IPS-20b (cell line): ENCODE measurements around the gene LOC101059915.
"Not testable (repeated sequence)": the region's sequence is repeated elsewhere in the genome, so short reads cannot be mapped to it uniquely, and the experiment has no call there.

Source experiments
- H3K27ac ChIP-seq: one replicate; pipeline ENCODE4 v1.5.1; 2013; ENCODE audit warnings: low read length
- H3K27me3 ChIP-seq: 2 replicates; pipeline ENCODE4 v1.6.1; 2013; ENCODE audit warnings: mild to moderate bottlenecking, low read length, inconsistent platforms; ENCODE audit not compliant: insufficient read depth
- H3K36me3 ChIP-seq: 2 replicates; pipeline ENCODE4 v1.6.1; 2013; ENCODE audit warnings: low read depth, mild to moderate bottlenecking, inconsistent platforms, low read length, moderate library complexity; ENCODE audit not compliant: insufficient read depth
- H3K4me1 ChIP-seq: 2 replicates; pipeline ENCODE4 v1.6.1; 2013; ENCODE audit warnings: mild to moderate bottlenecking, control low read depth, inconsistent platforms, low read length, moderate library complexity; ENCODE audit not compliant: insufficient read depth
- H3K4me3 ChIP-seq: 2 replicates; pipeline ENCODE4 v1.5.1; 2013; ENCODE audit warnings: mild to moderate bottlenecking, low read length, inconsistent platforms
- H3K9ac ChIP-seq: 2 replicates; pipeline ENCODE4 v1.6.1; 2013; ENCODE audit warnings: low read depth, mild to moderate bottlenecking, inconsistent platforms, low read length, moderate library complexity
- H3K9me3 ChIP-seq: 2 replicates; pipeline ENCODE4 v1.6.1; 2013; ENCODE audit warnings: mild to moderate bottlenecking, low read depth, low read length, inconsistent platforms; ENCODE audit not compliant: insufficient read depth

The LOC101059915 gene

DNA sequence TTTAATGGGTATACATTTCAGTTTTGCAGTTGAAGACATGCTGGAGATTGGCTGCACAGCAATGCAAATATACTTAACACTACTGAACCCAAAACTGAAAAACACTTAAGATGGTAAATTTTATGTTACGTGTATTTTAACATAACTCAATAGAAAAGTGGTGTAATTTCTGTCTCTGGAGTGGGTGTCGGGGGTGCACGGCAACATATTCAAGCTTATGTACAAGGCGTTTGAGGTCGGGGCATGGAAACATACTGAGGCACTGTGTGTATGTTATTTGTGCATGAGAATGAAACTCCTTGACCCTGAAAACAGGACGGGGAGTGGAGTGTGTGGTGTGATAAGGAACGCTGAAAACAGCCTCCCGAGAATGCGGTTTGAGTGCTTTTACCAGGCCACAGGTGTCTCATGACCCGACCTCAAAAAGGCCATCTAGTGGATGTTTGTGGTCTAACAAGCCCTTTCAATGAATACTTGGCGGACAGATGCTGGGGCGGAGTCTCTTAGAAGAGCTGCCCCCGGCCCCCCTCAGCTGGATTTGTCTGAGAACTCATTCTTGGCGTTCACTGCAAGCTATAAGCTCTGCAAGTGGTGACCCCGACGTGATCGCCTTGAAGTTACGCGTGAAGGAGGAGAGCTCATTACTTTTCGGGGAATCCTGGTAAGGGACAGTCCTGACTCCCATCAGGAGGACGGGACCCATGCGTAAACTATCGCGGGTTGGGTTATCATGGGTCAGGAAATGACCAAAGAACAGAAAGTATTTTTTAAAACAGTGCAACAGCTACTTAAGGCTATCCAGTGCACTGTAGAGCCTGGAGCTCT, 29.5 kb downstream of the LOC101059915 start:
- not testable (repeated sequence) for H3K27ac ChIP-seq, H3K4me3 ChIP-seq, H3K36me3 ChIP-seq, H3K27me3 ChIP-seq, H3K9ac ChIP-seq, H3K4me1 ChIP-seq, H3K9me3 ChIP-seq

DNA sequence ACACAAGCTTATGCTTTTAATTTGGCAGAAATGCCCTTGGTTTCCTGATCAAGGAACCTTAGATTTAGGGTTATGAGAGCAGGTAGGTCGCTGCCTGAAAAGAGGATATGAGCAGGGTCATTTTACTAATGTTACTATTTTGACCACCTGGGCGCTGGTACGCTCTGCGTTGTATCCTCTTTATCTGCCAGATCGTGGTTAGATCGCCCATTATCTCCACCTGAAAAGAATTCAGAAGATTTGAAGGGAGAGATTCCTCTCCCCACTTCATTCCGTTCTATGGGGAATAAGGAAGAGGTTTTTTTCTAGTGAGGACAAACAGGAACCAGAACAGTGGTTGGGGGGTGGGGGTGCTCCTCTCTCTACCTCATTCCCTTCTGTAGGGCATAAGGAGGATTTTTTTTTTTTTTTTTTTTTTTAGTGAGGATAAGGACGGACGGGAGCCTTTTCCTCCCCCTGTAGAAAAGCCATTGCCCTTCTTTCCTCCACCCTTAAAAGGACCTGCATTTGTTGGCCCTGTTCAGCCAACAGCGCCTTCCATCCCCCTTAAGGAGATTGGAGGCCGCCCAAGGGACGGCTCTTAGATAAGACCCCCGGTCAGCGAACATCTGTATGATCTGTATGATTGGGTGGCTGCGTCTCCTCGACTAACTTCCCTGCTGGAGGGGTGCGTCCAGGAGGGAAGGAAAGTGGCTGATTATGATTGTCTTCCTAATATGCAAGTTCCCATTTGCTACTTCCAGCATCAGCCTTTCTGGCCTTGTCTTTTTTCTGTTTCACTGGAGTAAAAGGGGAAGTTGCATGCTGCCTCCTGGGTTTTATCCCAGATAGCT, 30.3 kb downstream of the LOC101059915 start:
- not testable (repeated sequence) for H3K4me1 ChIP-seq, H3K9ac ChIP-seq, H3K27ac ChIP-seq, H3K36me3 ChIP-seq, H3K9me3 ChIP-seq, H3K4me3 ChIP-seq, H3K27me3 ChIP-seq

DNA sequence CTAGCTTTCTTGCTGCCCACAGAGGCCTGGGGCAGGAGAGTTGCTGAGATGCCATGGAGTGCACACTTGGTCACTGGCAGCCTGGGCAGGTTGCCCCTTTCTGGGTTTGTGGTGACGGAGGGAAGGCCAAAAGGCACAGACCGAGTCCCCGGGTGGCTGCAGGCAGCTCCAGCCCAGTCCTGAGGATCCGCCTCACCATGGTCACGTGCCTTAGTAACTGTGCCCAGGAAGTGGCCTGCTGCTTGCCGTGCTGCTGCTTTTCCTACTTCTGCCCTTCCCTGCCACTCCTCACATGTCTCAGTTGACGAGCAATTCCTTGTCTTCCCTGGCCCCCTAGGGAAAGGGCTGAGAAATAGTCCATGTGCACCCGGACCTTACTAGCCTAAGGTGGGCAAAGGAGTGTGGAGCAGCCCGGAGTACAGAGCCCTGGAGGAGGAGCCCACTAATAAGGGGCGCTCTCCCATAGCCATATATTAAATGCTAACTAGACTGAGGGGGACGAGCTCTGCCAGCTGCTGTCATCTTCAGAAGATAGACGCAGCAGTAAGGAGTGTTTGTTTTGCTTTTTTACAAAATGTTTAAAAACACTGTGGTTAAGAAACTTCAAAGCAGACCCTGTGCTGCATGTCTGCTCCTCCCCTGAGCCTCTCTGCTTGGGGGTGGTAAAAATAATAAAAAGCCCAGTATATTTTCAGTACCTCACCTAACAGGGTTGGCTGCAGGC, 31.1 kb downstream of the LOC101059915 start:
- H3K9me3 ChIP-seq, H3K4me3 ChIP-seq, H3K27ac ChIP-seq, H3K4me1 ChIP-seq, H3K9ac ChIP-seq, H3K36me3 ChIP-seq, H3K27me3 ChIP-seq: not testable (repeated sequence)

DNA sequence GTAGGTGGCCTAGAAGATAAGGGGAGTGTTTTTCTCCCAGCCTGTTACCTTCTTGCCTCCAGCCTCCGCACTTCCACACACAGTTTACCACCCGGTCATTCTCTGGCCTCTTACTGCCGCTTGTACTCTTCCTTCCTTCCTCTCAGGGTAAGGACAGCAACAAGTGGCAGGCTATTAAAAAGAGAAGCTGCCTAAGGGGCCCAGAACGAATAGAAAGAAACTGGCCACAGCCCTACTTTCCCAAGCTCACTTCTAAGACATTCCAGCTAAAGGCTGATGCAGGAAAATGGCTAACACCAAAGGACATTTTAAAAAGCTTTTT, 31.6 kb downstream of the LOC101059915 start:
- not testable (repeated sequence) for H3K27ac ChIP-seq, H3K4me1 ChIP-seq, H3K27me3 ChIP-seq, H3K9ac ChIP-seq, H3K4me3 ChIP-seq, H3K36me3 ChIP-seq, H3K9me3 ChIP-seq

DNA sequence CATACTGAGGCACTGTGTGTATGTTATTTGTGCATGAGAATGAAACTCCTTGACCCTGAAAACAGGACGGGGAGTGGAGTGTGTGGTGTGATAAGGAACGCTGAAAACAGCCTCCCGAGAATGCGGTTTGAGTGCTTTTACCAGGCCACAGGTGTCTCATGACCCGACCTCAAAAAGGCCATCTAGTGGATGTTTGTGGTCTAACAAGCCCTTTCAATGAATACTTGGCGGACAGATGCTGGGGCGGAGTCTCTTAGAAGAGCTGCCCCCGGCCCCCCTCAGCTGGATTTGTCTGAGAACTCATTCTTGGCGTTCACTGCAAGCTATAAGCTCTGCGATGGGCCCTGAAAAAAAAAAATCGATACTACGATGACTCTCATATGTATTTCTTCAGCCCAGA, 35.5 kb downstream of the LOC101059915 start:
- not testable (repeated sequence) for H3K9me3 ChIP-seq, H3K36me3 ChIP-seq, H3K27me3 ChIP-seq, H3K4me1 ChIP-seq, H3K27ac ChIP-seq, H3K9ac ChIP-seq, H3K4me3 ChIP-seq

DNA sequence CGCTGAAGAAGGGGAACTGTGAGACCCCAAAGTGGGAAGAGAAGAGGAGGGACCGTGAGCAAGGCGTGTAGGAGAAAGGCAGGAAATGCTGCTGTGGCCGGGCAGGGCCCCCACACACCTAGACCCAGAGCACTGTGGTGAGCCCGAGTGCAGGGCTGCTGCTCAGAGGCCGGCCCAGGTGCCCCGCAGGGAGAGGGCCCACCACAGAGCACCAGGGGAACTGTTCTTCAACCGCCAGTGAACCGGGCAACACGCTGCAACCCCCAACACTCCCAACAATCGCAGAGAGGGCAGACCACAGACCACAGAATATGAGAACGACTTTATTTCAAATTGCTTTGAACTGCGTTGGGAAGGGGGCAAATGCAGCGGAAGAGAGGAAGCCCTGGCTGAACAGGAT, 46.7 kb downstream of the LOC101059915 start:
- H3K4me3 ChIP-seq, H3K27ac ChIP-seq, H3K36me3 ChIP-seq, H3K4me1 ChIP-seq, H3K27me3 ChIP-seq, H3K9me3 ChIP-seq, H3K9ac ChIP-seq: not testable (repeated sequence)

DNA sequence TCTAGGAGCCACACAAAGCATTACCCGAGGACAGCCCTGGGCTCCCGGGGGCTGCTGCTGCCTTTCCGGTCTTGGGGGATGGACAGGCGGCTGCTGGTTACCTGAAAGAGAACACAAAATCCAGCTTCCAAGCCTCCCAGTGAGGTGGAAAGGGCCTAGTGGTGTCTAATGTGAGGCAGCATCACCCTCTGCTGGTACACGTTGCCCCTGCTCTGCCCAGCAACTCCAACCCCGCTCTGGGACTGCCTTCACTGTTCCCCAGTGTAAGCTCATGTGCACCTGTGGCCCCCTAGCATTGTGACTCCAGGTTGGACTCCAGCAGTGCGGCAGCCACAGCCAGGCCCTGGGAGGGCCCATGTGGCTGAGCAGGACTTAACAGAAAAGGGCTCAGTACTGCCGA, 48.2 kb downstream of the LOC101059915 start:
- not testable (repeated sequence) for H3K27ac ChIP-seq, H3K36me3 ChIP-seq, H3K27me3 ChIP-seq, H3K4me3 ChIP-seq, H3K9ac ChIP-seq, H3K4me1 ChIP-seq, H3K9me3 ChIP-seq

DNA sequence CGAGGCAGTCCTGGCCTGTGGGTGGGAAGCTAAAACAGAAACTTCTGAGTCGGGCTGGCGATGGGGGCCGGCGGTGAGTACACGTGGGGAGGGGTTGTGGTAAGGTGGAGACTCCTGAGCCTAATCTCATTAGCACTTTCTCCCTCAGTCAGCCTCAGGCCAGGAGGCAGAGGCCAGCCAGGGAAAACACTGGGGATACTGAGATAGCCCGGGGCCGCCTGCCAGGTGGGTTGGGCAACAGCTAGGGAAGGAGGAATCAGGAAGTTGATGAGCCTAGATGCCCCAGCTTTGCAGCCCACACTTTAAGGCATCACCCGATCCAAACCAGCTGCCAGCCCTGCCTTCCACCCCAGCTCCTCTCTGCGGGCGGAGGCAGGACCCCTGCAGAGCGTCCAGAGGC, 49.0 kb downstream of the LOC101059915 start:
- not testable (repeated sequence) for H3K4me3 ChIP-seq, H3K9ac ChIP-seq, H3K4me1 ChIP-seq, H3K9me3 ChIP-seq, H3K36me3 ChIP-seq, H3K27ac ChIP-seq, H3K27me3 ChIP-seq

DNA sequence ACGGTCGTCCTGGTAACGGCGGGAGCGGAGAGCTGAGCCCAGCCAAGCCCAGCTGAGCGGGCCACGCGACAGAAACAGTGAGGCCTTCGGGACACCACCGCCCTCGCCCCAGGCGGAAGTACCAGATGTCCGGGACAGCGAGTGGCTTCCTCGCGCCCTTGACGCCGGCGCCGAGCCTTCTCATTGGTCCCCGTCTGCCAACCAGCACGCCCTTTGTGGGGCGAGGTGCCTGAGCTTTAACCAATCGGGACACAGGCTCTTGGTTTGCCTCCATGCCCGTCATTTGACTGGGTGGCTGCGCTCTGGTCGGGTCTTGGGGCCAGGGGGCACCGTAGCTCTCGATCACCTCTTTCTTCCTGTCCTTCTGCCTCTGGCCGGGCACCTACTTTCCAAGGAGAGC, 50.8 kb downstream of the LOC101059915 start, which contains the start of gene CXorf49:
Gene CXorf49 (minus strand): TSS at position 101 of the 400 bp plus-strand sequence. CDS start 134 bp downstream, outside the sequence.
- not testable (repeated sequence) for H3K36me3 ChIP-seq, H3K27me3 ChIP-seq, H3K27ac ChIP-seq, H3K4me3 ChIP-seq, H3K9ac ChIP-seq, H3K9me3 ChIP-seq, H3K4me1 ChIP-seq

DNA sequence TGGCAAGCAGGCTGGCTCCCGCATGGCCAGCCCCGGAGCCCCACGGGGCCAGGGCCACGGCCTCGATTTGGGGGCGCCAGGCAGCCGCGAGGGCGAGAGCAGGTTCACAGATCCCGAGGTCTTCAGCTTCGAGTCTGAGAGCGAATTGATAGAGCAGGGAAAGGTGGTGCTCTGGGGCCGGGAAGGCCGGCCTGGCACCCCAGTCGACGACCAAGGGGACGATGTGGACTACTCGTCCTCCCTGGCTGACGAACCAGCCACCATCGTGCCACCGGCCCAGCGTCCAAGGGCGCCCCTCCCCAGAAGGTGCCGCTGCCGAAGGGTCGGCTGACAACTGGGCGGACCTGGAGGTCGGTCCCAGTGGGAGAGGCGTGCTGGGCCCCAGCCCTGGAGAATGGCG, 51.8 kb downstream of the LOC101059915 start:
- not testable (repeated sequence) for H3K4me1 ChIP-seq, H3K9ac ChIP-seq, H3K27ac ChIP-seq, H3K36me3 ChIP-seq, H3K27me3 ChIP-seq, H3K9me3 ChIP-seq, H3K4me3 ChIP-seq

DNA sequence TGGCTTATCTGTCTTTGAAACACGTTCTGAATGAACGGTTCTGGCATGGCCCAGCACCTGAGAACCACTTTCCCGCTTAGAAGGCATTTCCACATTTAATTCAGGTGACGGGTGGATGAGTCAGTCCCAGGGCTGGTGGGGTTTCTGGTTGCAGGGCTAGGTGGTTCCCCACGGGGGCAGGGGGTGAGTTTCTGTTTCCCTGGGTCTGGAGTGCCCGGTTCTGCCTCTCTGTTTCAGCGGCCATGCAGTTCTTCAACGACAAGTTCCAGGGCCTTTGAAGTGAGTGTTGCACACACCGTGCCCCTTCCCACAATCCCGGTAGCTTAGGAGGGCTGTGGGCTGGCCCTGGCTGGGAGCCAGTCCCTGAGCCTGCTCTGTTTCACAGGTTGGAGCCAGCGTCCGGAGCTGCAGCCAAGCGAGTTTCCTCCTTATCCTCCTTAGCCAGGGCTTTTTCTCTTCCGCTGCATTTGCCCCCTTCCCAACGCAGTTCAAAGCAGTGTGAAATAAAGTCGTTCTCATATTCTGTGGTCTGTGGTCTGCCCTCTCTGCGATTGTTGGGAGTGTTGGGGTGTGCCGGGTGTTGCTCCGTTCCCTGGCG, 53.0 kb downstream of the LOC101059915 start:
- H3K27ac ChIP-seq, H3K4me3 ChIP-seq: not testable (repeated sequence)

More for the DNA sequence above, 53.0 kb downstream of the LOC101059915 start:
- not testable (repeated sequence) for H3K4me1 ChIP-seq, H3K27me3 ChIP-seq, H3K9me3 ChIP-seq, H3K9ac ChIP-seq, H3K36me3 ChIP-seq
